ENCODE data around the gene GAB1.
"Not testable (repeated sequence)": the region's sequence is repeated elsewhere in the genome, so short reads cannot be mapped to it uniquely, and the experiment has no call there.

GAB1 gene

GRCh38 chr4:143341186-143341755 is 4.6 kb downstream of the GAB1 start:
- H3K27me3 ChIP-seq (ENCODE audit: control insufficient read depth, insufficient read depth, low read length), result no peaks in the 10 kb centered on the region
- peaks cover 35% of the 10 kb centered on the region for H3K4me1 ChIP-seq (ENCODE audit: control insufficient read depth, insufficient read depth, low read length)
- no peak overlapping the region for H3K9ac ChIP-seq (ENCODE audit: low read length)
- H3K27ac ChIP-seq (ENCODE audit: low read depth, low read length), result no peak overlapping the region
- no peak overlapping the region for H3K4me3 ChIP-seq (ENCODE audit: low read length)
- no peaks in the 10 kb centered on the region for H3K36me3 ChIP-seq (ENCODE audit: control insufficient read depth, insufficient read depth, low read length)

DNA sequence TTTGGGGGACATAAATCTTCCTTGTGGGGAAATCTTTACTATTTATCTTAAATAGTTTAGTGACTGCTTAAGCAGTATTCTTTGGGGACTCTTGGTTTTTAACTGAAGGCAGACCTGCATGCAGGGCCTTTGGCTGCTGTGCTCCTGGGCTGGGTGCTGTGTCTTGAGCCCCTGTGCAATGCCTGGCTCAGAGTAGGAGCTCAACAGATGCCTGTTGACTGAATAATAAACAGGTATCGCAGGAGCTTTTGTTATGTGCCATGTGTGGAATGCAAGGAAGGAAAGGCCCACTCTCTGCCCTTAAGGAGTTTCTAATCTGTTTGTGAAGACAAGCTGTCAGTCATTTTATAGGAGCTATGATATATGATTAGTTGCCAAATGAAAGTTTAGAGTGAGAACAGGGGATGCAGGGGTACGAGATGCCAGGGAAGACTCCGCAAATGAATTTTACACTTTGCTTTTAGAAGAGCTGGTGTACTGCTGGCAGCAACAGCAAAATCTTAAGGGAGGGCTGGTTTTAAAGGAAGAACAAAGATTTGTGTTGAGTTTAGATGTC is 6.7 kb downstream of the GAB1 start:
- Histone ChIP-seq H3K27me3 (ENCODE audit: control insufficient read depth, insufficient read depth, low read length) (no peaks in the 10 kb centered on the region), H3K4me1 (ENCODE audit: control insufficient read depth, insufficient read depth, low read length) (peaks cover 39% of the 10 kb centered on the region), H3K9ac (ENCODE audit: low read length) (no peak overlapping the region), H3K4me3 (ENCODE audit: low read length) (no peak overlapping the region), H3K36me3 (ENCODE audit: control insufficient read depth, insufficient read depth, low read length) (no peaks in the 10 kb centered on the region), H3K27ac (ENCODE audit: low read depth, low read length) (peak overlapping the region; percentile 8)

DNA sequence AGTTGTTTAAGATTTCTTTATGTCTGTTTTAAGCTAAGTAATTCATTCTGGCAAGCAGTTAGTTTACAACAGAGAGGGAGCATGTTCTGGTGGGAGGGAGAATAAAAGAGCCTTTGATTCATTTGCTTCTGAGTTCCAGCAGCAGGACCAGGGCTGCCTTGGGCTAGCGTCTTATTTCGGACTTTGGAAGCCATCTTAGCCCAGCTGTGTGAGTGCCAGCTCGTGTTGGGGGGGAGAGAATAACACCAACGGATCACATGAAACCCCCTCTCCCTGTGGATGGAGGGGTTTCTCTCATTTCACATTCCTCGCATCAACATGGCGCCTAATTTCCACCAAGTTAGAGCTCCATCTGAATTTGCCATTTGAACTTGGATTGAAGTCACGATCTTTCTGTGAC is 7.4 kb downstream of the GAB1 start:
- no peaks in the 10 kb centered on the region for H3K27me3 ChIP-seq (ENCODE audit: control insufficient read depth, insufficient read depth, low read length)
- H3K27ac ChIP-seq (ENCODE audit: low read depth, low read length), result peak overlapping the region; percentile 48
- no peaks in the 10 kb centered on the region for H3K36me3 ChIP-seq (ENCODE audit: control insufficient read depth, insufficient read depth, low read length)
- H3K4me3 ChIP-seq (ENCODE audit: low read length), result no peak overlapping the region
- H3K4me1 ChIP-seq (ENCODE audit: control insufficient read depth, insufficient read depth, low read length), result peaks cover 36% of the 10 kb centered on the region
- no peak overlapping the region for H3K9ac ChIP-seq (ENCODE audit: low read length)

- H3K27me3 ChIP-seq (ENCODE audit: control insufficient read depth, insufficient read depth, low read length), result no peaks in the 10 kb centered on the region
- H3K4me3 ChIP-seq (ENCODE audit: low read length), result no peak overlapping the region
- peaks cover 36% of the 10 kb centered on the region for H3K4me1 ChIP-seq (ENCODE audit: control insufficient read depth, insufficient read depth, low read length)
- H3K9ac ChIP-seq (ENCODE audit: low read length), result no peak overlapping the region
- no peaks in the 10 kb centered on the region for H3K36me3 ChIP-seq (ENCODE audit: control insufficient read depth, insufficient read depth, low read length)
- H3K27ac ChIP-seq (ENCODE audit: low read depth, low read length), result no peak overlapping the region
These were observed 8.1 kb downstream of the GAB1 start for GRCh38 chr4:143344774-143345173.

DNA sequence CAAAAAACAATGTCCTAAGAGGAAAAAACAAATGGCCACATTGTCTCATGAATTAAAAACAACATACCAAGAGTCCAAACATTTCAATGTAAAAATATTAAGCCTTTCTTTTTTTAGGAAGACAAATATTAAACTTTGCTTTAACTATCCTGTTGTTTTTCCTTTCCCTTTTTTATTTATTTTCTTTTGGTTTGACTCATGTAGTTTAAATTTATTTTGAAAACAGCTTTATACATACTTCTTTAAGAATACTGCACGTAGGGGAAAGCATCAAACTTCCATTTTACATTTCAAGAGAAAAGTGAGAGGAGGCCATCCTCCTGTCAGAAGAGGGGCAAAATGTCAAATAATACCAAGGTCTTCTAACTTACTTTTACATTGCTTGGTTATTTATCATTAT is 8.7 kb downstream of the GAB1 start:
- H3K4me1 ChIP-seq (ENCODE audit: control insufficient read depth, insufficient read depth, low read length), result peaks cover 36% of the 10 kb centered on the region
- H3K4me3 ChIP-seq (ENCODE audit: low read length), result no peak overlapping the region
- no peaks in the 10 kb centered on the region for H3K27me3 ChIP-seq (ENCODE audit: control insufficient read depth, insufficient read depth, low read length)
- no peaks in the 10 kb centered on the region for H3K36me3 ChIP-seq (ENCODE audit: control insufficient read depth, insufficient read depth, low read length)
- H3K9ac ChIP-seq (ENCODE audit: low read length), result no peak overlapping the region
- no peak overlapping the region for H3K27ac ChIP-seq (ENCODE audit: low read depth, low read length)

DNA sequence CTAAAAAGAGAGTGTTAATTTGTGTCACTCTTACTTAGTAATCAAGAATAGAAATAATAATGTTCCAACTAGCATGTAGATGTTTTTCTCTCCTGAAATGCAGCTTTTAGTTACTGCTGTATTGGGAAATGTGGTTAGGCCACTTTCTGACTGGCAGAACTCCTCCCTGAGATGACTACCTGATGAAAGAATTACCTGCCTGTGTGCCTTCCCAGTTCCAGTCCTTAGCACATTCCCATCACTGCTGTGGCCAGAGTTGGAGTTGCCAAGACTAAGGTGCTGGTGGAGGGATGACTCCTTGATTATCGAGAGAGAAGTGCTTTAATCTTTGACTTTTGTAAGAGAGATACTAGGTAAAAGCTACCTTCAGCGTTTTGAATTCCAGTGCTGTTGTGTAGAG is 9.5 kb downstream of the GAB1 start:
- Histone ChIP-seq H3K36me3 (ENCODE audit: control insufficient read depth, insufficient read depth, low read length) (no peaks in the 10 kb centered on the region), H3K27me3 (ENCODE audit: control insufficient read depth, insufficient read depth, low read length) (no peaks in the 10 kb centered on the region), H3K4me1 (ENCODE audit: control insufficient read depth, insufficient read depth, low read length) (peaks cover 38% of the 10 kb centered on the region), H3K9ac (ENCODE audit: low read length) (no peak overlapping the region), H3K27ac (ENCODE audit: low read depth, low read length) (peak overlapping the region; percentile 24), H3K4me3 (ENCODE audit: low read length) (no peak overlapping the region)

GRCh38 chr4:143347484-143348111 is 10.9 kb downstream of the GAB1 start:
- Histone ChIP-seq H3K27me3 (ENCODE audit: control insufficient read depth, insufficient read depth, low read length) (no peaks in the 10 kb centered on the region), H3K36me3 (ENCODE audit: control insufficient read depth, insufficient read depth, low read length) (no peaks in the 10 kb centered on the region), H3K9ac (ENCODE audit: low read length) (no peak overlapping the region), H3K4me3 (ENCODE audit: low read length) (no peak overlapping the region), H3K4me1 (ENCODE audit: control insufficient read depth, insufficient read depth, low read length) (peaks cover 38% of the 10 kb centered on the region), H3K27ac (ENCODE audit: low read depth, low read length) (no peak overlapping the region)

DNA sequence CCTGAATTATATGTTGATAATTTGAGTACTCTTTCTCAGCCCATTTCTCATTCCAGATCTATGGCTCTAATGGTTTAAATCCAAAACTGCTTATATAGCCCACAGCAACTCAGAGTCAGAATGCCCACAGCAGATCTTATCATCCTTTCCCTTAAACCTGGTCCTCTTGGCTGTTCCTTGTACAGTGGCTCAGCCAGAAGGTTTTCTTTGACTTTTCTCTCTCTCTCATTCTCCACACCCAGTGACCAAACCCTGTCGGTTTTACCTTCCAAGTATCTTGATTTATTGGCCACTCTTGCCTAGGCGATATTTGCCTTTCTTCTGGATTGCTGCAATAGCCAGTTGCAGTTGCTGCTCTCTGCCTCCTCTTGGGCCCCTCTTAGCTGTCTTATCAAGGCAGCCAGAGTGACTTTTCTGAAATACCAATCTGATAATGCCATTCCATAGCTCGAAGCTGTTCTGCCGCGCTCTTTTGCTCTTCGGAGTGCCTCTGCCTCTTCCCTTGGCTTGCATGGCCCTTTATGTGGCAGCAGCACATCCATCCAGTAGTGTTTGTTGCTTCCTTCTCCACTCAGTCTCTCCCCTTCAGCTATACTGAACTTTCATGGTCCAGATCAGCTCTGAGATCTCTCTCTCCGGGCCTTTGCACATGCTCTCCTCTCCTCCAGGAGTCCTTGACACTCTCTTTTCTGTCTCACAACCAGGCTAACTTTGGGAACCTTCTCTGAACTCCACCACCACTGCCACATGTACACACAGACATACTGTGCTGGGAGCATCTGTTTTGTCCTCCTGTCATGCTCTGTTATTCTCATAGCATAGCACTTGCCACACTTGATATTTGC is 11.8 kb downstream of the GAB1 start:
- Histone ChIP-seq H3K27ac (ENCODE audit: low read depth, low read length) (no peak overlapping the region), H3K9ac (ENCODE audit: low read length) (no peak overlapping the region), H3K4me1 (ENCODE audit: control insufficient read depth, insufficient read depth, low read length) (peaks cover 43% of the 10 kb centered on the region), H3K4me3 (ENCODE audit: low read length) (no peak overlapping the region), H3K27me3 (ENCODE audit: control insufficient read depth, insufficient read depth, low read length) (no peaks in the 10 kb centered on the region), H3K36me3 (ENCODE audit: control insufficient read depth, insufficient read depth, low read length) (no peaks in the 10 kb centered on the region)

GRCh38 chr4:143349858-143350527 is 13.3 kb downstream of the GAB1 start:
- H3K36me3 ChIP-seq (ENCODE audit: control insufficient read depth, insufficient read depth, low read length); H3K27me3 ChIP-seq (ENCODE audit: control insufficient read depth, insufficient read depth, low read length); H3K27ac ChIP-seq (ENCODE audit: low read depth, low read length); H3K9ac ChIP-seq (ENCODE audit: low read length); H3K4me3 ChIP-seq (ENCODE audit: low read length): not testable (repeated sequence)
- H3K4me1 ChIP-seq (ENCODE audit: control insufficient read depth, insufficient read depth, low read length), result peaks cover 36% of the 10 kb centered on the region

GRCh38 chr4:143351149-143351691 is 14.5 kb downstream of the GAB1 start:
- Histone ChIP-seq H3K27ac (ENCODE audit: low read depth, low read length) (no peak overlapping the region), H3K36me3 (ENCODE audit: control insufficient read depth, insufficient read depth, low read length) (no peaks in the 10 kb centered on the region), H3K4me3 (ENCODE audit: low read length) (no peak overlapping the region), H3K4me1 (ENCODE audit: control insufficient read depth, insufficient read depth, low read length) (peaks cover 36% of the 10 kb centered on the region), H3K27me3 (ENCODE audit: control insufficient read depth, insufficient read depth, low read length) (no peaks in the 10 kb centered on the region), H3K9ac (ENCODE audit: low read length) (no peak overlapping the region)

DNA sequence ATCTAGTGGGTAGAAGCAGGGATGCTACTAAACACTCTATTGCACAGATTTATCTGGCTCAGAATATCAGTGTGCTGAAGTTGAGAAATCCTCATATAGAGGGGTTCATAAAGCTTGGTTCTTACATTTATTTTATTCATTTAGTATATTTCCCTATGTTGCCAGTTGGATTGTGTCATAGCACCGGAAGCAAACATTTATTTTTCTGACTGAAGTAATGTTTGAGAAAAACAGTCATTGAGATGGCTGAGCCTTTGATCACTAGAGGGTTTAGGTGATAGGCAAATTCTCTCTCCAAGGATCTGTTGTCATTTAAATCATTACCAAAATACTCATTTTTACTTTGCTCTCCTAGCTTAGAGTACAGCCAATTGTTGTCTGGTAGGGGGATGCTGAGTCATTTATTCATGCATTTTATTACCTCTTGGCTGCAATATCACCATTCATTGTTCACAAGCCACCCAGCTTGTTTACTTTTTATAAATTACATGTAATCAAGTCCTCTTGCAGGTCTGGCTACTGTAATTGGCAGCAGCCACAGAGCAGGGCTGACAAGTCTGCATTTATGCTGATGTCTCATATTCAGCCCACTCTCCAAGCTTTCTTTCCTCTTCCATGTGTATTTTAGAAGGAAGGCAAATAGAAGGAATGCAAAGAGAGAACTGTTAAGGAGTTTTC is 15.2 kb downstream of the GAB1 start:
- no peaks in the 10 kb centered on the region for H3K36me3 ChIP-seq (ENCODE audit: control insufficient read depth, insufficient read depth, low read length)
- no peak overlapping the region for H3K4me3 ChIP-seq (ENCODE audit: low read length)
- no peak overlapping the region for H3K9ac ChIP-seq (ENCODE audit: low read length)
- peaks cover 37% of the 10 kb centered on the region for H3K4me1 ChIP-seq (ENCODE audit: control insufficient read depth, insufficient read depth, low read length)
- H3K27ac ChIP-seq (ENCODE audit: low read depth, low read length), result no peak overlapping the region
- H3K27me3 ChIP-seq (ENCODE audit: control insufficient read depth, insufficient read depth, low read length), result no peaks in the 10 kb centered on the region

Measured in rectal smooth muscle tissue (tissue), 1 donor.